ENCODE measurements around the gene TRIML1. TPM values are rescaled to one million over a fixed set of nuclear protein-coding genes. Genes with fewer than 3 reads are reported as not detected.

The TRIML1 gene
- total RNA-seq (not detected in 2 replicates), polyA plus RNA-seq (not detected in 2 replicates)

- no peak within 1 kb of the TSS for H3K27ac ChIP-seq
- 90% methylated on average over 3 of the region's 3 CpGs for WGBS (ENCODE audit: low lambda C conversion rate, missing lambda C conversion rate)
- no peaks in the 10 kb centered on the region for H3K4me1 ChIP-seq (ENCODE audit: insufficient read depth)
- no peak within 1 kb of the TSS for H2AFZ ChIP-seq
- no peaks in the 10 kb centered on the region for H3K36me3 ChIP-seq (replicated peaks; ENCODE audit: insufficient read depth, low read depth)
- H3K79me2 ChIP-seq: no peaks in the 10 kb centered on the region
- H3K9me3 ChIP-seq (ENCODE audit: low read depth): no peaks in the 10 kb centered on the region
- H3K27me3 ChIP-seq: no peaks in the 10 kb centered on the region
- no peak within 1 kb of the TSS for H3K4me2 ChIP-seq
- H3K4me3 ChIP-seq: no peak within 1 kb of the TSS
- DNase-seq (ENCODE audit: low spot score): no peak
- H3K9me2 ChIP-seq (replicated peaks; ENCODE audit: insufficient read depth): no peaks in the 10 kb centered on the region
- TF ChIP-seq CTCF (IDR thresholded peaks at IDR 0.05; ENCODE audit: poor library complexity) (no peak), EZH2 (IDR thresholded peaks at IDR 0.05; ENCODE audit: borderline replicate concordance) (no peak), EZH2phosphoT487 (IDR thresholded peaks at IDR 0.05; ENCODE audit: low read depth, severe bottlenecking, unreplicated experiment) (no peak)
- no peaks in the 10 kb centered on the region for H4K20me1 ChIP-seq (ENCODE audit: insufficient read depth, poor library complexity, severe bottlenecking)
Observed at GRCh38 chr4:188139141-188139540, at the start of gene TRIML1. Gene TRIML1, plus strand, starts transcription at chr4:188139441. Its CDS starts 118 bp downstream, at chr4:188139559.

GRCh38 chr4:188092824-188093223 lies 46.4 kb upstream of the TRIML1 start:
- Histone ChIP-seq H3K27ac (no peak overlapping the region), H4K20me1 (ENCODE audit: insufficient read depth, poor library complexity, severe bottlenecking) (no peaks in the 10 kb centered on the region), H3K4me1 (ENCODE audit: insufficient read depth) (no peaks in the 10 kb centered on the region), H3K9me3 (ENCODE audit: low read depth) (no peaks in the 10 kb centered on the region), H2AFZ (no peak overlapping the region), H3K79me2 (no peaks in the 10 kb centered on the region), H3K4me2 (no peak overlapping the region), H3K27me3 (no peaks in the 10 kb centered on the region), H3K9me2 (replicated peaks; ENCODE audit: insufficient read depth) (no peaks in the 10 kb centered on the region), H3K36me3 (replicated peaks; ENCODE audit: insufficient read depth, low read depth) (no peaks in the 10 kb centered on the region), H3K4me3 (no peak overlapping the region)
- WGBS (ENCODE audit: low lambda C conversion rate, missing lambda C conversion rate): 73% methylated on average over 3 of the region's 3 CpGs
- DNase-seq (ENCODE audit: low spot score): no peak
- TF ChIP-seq EZH2 (IDR thresholded peaks at IDR 0.05; ENCODE audit: borderline replicate concordance): no peak
- no peak for TF ChIP-seq EZH2phosphoT487 (IDR thresholded peaks at IDR 0.05; ENCODE audit: low read depth, severe bottlenecking, unreplicated experiment)
- TF ChIP-seq CTCF (IDR thresholded peaks at IDR 0.05; ENCODE audit: poor library complexity): no peak

GRCh38 chr4:188106454-188106853 lies 32.8 kb upstream of the TRIML1 start:
- TF ChIP-seq EZH2phosphoT487 (IDR thresholded peaks at IDR 0.05; ENCODE audit: low read depth, severe bottlenecking, unreplicated experiment): no peak
- TF ChIP-seq EZH2 (IDR thresholded peaks at IDR 0.05; ENCODE audit: borderline replicate concordance): no peak
- no peak for TF ChIP-seq CTCF (IDR thresholded peaks at IDR 0.05; ENCODE audit: poor library complexity)
- Histone ChIP-seq H3K79me2 (no peaks in the 10 kb centered on the region), H3K4me1 (ENCODE audit: insufficient read depth) (no peaks in the 10 kb centered on the region), H2AFZ (no peak overlapping the region), H3K9me3 (ENCODE audit: low read depth) (no peaks in the 10 kb centered on the region), H3K4me2 (no peak overlapping the region), H4K20me1 (ENCODE audit: insufficient read depth, poor library complexity, severe bottlenecking) (no peaks in the 10 kb centered on the region), H3K9me2 (replicated peaks; ENCODE audit: insufficient read depth) (no peaks in the 10 kb centered on the region), H3K27ac (no peak overlapping the region), H3K4me3 (no peak overlapping the region), H3K36me3 (replicated peaks; ENCODE audit: insufficient read depth, low read depth) (no peaks in the 10 kb centered on the region), H3K27me3 (no peaks in the 10 kb centered on the region)
- DNase-seq (ENCODE audit: low spot score): no peak
- 98% methylated on average over 40 of the region's 40 CpGs for WGBS (ENCODE audit: low lambda C conversion rate, missing lambda C conversion rate)

All from hepatocyte (in vitro differentiated cells).